GM19043 (cell line): ENCODE data around the gene JSRP1.
"Not testable (repeated sequence)": the region's sequence is repeated elsewhere in the genome, so short reads cannot be mapped to it uniquely, and the experiment has no call there.

Experiments
- ATAC-seq: cut with Tn5 transposase; IDR thresholded peaks from one replicate; pipeline ENCODE4 v1.9.1; 2021; ENCODE audit warnings: low read depth; ENCODE audit not compliant: unreplicated experiment

Gene JSRP1

DNA sequence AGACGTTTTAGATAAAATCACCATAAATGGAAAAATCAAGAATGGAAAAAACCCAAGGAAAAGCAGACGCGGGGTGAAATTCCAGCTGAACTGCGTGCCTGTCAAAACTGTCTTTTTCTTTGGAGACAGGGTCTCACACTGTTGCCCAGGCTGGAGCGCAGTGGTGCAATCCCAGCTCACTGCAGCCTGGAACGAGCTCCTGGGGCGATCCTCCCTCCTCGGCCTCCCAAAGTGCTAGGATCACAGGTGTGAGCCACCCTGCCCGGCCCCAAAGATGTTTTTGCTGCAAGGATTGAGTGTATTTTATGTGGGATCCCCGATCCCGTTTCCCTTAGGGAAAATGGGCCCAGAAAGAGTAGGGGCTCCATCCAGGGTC, 26.6 kb upstream of the JSRP1 start:
- no peak for ATAC-seq

DNA sequence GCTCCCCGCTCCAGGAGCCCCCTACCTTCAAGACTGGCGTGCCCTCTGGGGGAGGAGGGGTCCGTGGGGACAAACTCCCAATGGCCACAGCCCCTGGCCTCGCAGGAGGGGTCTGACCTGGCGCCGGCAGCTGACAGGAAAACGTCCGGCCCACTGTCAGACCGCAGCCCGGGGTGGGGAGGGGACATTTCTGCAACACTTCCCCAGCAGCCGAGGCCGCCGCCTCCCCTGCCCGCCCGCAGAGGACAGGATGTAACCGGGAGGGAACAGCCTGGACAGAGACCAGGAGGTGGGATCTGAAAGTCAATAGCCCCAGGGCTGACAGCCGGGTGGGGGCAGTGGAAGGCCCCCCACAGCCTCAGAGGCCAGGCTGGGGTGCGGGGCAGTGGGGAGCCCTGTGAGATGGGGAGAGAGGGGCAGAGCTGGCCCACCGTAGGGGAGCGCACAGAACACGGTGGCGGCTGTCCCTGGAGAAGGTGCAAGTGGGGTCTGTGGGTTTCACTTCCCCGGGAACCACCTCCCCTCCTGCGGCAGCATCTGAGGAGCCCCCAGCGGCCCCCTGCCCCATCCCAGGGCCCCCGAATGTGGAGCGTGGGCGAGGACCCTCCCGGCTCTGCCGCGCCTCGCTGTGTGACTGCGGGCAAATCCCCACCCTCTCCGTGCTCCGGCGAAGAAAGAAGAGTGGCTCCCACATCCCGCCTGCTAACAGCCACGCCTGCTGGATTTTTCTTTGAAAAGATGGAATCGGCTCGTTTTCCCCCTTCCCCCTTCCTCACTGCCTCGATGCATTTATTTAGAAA, 26.0 kb upstream of the JSRP1 start, which contains the start of gene PEAK3:
Gene PEAK3, minus strand, starts transcription at position 114 of the 800 bp plus-strand sequence. CDS start 1,244 bp downstream, outside the sequence.
- no peak for ATAC-seq

DNA sequence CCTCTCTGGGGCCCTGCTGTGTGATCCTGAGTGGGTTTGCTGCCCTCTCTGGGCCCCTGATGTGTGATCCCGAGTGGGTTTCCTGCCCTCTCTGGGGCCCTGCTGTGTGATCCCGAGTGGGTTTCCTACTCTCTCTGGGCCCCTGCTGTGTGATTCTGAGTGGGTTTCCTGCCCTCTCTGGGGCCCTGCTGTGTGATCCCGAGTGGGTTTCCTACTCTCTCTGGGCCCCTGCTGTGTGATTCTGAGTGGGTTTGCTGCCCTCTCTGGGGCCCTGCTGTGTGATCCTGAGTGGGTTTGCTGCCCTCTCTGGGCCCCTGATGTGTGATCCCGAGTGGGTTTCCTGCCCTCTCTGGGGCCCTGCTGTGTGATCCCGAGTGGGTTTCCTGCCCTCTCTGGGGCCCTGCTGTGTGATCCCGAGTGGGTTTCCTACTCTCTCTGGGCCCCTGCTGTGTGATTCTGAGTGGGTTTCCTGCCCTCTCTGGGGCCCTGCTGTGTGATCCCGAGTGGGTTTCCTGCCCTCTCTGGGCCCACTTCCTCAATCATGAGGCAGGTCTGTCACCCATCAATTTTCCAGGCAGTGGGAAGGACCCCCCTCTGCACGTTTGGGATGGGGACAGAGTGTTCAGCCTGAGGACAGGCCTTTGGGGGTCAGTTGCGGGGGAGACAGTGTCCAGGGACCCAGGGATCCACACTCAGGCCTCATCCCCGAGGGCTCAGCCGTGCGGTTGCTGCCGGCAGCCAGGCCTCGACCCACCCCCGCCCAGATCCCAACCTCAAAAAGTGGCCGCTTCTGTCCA, 25.2 kb upstream of the JSRP1 start:
- not testable (repeated sequence) for ATAC-seq

DNA sequence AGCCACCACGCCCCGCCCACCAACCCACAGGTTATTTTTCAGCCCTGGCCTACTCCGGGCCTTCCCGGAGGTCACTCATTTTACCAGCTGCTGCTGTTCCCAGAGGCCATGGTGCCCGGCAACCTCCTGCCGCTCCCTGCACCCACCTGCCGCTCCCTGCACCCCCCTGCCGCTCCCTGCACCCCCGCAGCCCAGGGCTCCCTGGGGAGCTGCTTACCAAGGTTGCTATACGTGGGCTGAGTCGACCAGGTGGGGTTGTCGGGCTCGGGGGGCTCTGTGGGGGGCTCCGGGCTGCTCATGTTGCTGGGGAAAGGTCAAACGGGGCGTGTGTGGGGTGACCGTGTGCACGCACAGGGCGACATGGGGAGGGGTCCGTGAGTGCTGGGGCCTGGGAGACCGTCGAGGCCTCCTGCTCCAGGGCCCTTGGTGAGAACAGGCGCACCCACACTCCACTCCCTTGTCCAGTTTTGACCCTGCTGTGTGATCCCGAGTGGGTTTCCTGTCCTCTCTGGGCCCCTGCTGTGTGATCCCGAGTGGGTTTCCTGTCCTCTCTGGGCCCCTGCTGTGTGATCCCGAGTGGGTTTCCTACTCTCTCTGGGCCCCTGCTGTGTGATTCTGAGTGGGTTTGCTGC, 24.5 kb upstream of the JSRP1 start:
- ATAC-seq = no peak

DNA sequence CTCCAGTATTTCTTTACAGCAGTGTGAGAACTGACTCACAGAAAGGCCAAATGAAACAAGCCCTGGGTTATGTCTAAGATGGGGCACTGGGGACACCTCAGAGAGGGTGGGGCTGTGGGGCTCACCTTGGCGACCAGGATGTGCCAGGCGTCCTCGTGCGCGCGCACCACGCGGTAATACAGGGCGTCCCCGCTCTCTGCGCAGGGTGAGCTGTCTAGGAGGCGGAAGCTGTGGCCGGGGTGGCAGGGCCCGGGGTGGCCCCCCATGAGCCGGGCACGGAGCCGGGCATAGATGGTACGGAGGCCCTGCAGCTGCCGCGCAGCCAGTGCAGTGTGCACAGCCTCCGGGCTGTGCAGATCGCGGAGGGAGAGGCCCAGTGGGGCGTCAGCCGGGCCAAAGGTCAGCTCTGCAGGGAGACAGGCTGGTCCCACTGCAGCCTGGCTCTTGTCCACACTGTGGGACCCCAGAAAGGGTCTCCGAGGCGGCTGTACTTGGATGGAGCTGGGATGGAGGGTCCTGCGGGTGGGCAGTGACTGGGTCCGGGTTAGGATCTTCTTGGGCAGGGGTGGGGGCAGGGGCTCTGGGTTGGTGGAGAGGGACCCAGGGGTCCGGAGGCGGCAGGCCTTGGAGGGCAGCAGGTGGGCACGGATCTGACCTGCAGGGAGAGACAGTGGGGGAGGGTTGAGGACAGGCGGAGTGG, 22.4 kb upstream of the JSRP1 start:
- ATAC-seq = no peak

DNA sequence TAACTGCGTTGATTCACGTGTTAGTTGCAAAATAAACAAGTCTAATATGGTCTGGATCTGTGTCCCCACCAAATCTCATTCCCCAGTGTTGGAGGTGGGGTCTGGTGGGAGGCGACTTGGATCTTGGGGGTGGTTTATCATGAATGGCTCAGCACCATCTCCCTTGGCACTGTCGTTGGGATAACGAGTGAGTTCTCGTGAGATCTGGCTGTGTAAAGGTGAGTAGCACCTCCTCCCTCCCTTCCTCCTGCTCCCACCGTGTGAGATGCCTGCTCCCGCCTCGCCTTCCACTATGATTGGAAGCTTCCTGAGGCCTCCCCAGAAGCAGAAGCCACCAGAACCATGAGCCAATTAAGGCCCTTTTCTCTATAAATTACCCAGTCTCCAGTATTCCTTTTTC, 20.9 kb upstream of the JSRP1 start:
- no peak for ATAC-seq

DNA sequence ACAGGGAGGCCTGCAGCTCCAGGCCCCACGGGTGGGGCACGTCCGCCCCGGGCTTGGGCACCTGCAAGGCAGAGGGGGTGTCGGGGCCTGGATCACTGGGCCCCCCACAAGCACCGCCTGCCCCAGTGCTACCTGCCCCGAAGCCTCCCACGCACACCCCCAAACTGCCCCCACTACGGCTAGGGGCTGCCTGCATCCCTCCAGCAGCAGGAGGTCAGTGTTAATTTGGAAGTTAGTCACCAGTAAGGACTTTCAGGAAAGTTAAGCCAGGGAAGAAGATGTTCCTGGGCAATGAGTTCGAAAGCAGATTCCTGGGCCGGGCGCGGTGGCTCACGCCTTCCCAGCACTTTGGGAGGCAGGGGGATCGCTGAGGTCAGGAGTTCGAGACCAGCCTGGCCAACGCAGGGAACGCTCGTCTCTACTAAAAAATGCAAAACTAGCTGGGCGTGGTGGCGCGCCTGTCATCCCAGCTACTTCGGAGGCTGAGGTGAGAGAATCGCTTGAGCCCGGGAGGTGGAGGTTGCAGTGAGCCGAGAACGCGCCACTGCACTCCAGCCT, 20.3 kb upstream of the JSRP1 start:
- no peak for ATAC-seq

DNA sequence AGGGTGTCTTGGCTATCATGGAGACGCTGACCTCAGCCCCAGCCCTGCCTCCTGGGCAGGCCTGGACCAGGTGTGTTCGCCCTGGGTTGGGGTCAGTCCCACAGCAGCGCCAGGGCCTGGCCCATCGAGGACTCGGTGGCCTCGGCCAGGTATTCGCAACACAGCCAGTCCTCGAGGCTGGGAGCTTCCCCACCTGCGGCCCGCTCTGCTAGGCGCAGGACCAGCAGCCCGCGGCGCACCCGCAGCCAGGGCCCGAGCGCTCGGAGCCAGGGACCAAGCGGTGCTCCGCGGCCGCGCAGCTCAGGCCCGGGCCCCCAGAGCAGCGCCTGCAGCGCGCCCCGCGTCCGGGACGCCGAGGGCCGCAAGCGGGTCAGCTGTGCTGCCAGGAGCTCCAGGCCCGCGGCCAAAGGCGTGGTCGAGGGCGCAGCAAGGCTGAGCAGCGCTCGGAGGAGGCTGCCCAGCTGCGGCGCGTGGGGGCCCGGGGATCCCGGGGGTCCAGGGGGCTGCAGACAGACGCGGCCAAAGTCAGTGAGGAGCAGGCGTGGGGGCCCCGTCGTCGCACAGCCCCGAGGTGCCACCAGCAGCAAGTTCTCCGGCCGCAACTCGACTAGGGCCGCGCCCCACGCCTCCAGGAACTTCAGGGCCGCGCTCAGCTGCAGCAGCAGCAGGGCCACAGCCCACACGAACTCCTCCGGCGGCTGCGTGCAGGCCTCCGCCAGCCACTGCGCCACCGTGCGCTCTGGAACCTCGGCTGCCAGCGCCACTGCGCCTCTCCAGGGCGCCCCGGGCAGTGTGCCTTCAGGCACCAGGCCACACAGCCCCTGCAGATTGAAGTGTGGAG, 19.6 kb upstream of the JSRP1 start:
- ATAC-seq = no peak

DNA sequence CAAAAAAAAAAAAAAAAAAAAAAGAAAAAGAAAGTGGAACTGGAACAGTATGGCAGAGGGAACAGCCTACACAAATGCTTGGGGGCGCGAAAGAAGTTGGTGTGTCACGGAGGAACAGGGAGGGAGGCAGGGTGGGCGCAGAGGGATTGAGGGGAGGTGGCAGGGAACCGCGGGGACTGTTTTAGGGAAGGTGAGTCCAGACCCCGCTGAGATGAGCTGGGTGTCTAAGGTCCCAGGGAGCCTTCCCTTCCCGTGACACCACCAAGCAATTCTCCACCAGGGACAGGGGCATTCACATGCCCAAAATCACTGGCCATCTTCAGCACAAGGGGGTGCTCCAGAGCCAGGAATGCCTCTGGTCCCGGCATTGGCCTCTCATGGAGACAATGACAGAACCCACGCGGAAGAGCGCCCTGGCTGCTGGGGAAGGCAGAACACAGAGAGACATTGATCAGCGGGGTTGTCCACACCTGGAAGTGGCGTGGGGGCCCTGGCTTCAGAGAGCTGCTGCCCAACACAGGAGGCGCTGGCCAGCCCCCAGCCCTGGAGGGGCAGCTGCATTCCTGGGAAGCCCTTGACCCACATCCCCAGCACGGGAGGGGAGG, 18.8 kb upstream of the JSRP1 start:
- no peak for ATAC-seq

DNA sequence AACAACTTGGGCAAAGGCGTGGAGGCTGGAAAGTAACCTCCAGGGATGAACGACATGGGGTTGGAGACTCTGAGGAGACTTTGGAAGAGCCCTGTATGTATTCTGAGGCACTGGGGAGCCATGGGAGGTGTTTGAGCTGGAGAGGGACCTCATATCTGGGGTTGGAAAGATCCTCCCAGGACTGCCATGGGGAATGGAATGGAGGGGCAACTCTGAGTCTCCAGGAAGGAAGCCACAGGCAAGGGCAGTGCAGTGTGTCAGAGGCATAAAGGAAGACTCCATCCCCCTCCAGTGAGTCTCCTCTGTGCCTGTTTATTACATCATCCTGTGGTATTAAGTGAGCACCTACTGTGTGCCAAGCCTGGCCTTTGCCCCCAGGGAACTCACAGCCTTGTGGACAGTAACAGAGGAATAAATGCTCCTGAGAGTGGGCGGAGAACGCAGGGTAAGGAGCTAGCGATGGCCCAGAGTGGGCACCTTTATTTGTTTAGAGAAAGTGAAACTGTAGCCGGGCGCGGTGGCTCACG, 18.0 kb upstream of the JSRP1 start:
- ATAC-seq = no peak

DNA sequence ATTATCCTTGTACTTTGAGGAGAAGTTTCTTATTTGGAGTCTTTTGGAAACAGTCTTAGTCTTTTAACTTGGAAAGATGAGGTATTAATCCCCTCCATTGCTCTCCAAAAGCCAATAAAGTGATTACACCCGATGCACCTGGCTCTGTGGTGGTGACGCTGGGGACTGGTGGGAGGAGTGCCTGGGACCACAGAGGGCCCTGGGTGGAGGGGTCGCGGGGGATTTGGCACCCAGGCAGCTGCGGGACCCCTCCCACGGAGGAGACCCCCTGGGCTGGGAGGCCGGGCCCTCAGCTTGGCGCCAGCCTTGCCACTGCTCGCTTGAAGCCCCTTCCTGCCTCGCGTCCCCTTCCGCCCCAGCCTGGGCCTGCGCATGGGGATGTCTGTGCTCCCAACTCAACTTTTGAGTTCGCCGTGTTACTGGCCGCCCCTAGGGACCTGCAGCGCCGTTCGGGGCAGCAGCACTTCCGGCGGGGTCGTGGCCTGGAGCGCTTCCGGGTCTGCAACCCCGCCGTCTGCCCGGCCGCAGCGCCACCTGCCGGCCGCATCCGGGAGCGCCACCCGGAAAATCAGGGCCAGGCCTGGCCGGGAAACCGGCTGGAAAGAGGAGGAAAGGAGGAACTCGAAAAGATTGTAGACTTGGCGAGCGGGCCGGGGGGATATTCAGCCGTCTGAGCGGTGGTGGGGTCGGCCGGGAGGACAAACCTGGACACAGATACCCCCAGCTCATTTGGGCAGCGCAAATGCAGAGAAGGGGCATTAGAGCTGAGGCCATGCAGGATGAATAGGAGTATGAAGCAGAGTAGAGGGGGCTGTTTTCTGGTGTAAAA, 17.4 kb upstream of the JSRP1 start:
- ATAC-seq = no peak

DNA sequence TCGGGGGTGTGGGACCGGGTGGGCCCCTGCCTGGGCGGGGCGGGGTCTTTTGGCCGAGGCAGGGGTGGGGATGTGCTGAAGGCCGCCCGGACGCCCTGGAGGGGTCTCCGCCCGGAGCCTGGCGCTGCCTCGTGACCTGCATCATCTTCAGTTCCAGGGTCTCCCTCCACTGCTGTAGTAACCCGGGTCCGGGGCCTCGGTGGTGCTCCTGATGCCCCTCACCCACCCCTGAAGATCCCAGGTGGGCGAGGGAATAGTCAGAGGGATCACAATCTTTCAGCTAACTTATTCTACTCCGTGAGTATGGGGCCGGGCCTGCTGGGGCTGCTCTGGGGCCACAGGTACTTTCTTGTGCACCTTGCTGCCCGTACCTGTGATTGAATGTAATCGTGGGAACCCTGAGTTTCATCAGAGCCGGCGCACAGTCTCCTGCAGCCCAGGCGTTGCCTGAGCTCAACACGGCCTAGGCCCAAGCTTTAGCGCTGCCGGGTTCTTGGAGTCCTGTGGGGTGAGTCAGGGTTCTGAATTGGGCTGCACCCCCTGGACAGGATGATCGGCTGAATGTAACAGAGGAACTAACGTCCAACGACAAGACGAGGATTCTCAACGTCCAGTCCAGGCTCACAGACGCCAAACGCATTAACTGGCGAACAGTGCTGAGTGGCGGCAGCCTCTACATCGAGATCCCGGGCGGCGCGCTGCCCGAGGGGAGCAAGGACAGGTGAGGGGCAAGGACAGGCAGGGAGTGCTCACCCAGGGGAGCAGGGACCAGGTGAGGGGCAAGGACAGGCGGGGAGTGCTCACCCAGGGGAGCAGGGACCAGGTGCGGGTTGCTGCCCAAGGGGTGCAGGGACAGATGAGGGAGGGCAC, 15.3 kb upstream of the JSRP1 start:
- no peak for ATAC-seq

DNA sequence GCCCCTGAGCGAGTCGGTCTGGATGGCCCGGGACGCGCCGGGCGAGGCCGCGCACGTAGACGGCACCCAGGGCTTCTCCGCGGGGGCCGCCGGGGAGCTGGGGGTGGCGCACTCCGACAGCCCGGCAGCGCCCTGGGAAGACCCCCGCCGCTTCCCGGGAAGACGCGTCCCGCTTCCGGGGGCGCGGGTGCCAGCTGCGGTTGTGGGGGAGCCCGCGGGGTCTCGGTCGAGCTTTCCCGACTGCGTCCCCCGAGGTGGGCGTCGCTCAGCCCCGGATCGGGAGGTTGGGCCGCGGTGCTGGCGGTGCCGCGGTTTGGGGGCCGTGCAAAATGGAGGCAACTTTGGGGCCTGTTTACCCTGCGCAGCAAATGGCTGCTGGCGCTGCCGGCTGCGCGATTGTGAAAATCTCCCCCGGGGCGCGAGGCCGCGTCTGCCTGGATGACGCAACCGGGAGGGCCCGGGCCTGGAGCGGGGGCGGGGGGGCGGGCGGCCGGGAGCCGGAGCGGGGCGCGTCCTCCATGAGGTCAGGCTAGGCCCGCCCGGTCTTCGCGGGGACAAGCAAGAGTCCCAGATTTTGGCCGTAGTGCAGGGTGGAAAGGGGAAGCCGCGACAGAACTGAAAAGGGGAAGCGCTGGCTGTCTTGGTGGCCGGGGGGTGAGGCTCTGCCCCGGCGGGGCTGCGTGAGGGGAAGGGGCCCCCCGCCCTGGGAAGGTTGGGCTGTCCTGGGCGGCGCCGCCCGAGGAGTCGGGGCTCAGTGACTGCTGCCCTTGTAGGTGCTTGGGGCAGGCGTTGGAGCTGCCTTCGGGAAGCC, 14.4 kb upstream of the JSRP1 start:
- no peak for ATAC-seq

DNA sequence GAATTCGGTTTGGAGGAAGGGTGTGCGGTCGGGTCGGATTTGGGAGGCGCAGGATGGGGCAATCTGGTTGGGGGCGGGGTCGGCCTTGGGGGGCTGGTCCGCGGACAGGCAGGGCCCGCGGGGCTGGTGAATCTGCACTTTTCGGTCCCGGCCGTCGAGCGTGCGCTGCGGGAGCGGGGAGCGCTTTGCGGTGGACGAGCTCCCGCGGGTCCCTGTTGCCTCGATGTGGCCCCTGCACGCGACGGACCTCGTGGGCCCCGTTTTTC, 13.9 kb upstream of the JSRP1 start:
- no peak for ATAC-seq

DNA sequence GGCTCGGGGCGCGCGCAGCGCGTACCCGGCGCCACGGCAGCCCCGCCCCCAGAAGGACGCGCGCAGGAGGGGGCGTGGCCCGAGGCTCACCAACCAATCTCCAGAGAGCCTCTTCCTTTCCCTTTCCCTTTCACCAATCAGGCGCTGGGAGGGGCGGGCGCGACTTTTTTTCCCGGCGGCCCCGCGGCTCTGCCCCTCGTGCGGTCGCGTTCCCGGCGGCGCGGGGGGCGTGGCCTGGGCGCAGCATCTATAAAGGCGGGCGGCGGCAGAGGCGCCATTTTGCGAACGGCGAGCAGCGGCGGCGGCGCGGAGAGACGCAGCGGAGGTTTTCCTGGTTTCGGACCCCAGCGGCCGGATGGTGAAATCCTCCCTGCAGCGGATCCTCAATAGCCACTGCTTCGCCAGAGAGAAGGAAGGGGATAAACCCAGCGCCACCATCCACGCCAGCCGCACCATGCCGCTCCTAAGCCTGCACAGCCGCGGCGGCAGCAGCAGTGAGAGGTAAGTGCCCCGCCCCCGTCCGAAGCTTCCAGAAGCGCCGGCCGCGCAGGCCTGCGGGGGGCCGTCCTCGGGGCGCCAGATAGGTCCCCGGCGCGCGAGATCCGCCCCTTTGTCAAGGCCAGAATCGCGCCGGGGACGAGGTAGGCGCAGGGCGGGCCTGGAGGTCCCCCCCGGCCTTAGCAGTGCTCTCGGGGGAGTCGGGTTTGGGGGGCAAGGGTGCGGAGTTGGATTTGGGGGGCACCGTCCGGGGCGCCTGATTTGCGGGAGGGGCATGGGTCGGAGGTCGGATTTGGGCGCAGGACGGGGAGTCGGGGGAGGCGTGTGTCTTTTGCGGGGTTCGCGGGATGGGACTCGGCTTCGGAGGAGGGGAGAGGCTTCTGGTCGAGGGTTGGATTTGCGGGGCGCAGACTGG, 13.3 kb upstream of the JSRP1 start:
- no peak for ATAC-seq

DNA sequence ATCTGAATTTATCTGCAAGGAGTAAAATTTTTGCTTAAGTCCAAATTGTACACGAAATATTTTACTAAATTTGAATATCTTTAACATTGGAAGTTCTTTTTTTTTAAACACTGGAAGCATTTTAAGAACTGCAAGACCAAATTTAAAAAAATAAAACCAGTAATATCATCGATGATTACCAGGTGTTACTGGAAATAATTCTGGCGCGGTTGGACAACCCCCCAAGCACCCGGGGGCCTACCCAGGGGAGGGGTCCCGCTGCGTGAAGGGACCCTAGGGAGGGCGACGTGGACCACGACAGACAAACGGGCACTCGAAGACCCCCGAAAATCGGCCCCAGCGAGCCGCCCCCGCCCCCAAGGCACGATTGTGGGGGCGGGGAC, 12.6 kb upstream of the JSRP1 start:
- ATAC-seq = no peak
